T-helper 2 cell treated with Interferon-gamma antibody and Interleukin-4, amounts not matched to agents 5 μg/mL and 100 μg/mL, for 36 hours (primary cell): Measurements from ENCODE around the gene NFIX.

Experiments used
- DNase-seq: peaks from one replicate; pipeline ENCODE4 v3.0.0; 2021; ENCODE audit warnings: low spot score
- H3K27ac Mint-ChIP-seq: one replicate; pipeline ENCODE4 v1.8.0; 2021; ENCODE audit warnings: mild to moderate bottlenecking, mixed read lengths
- H3K27me3 Mint-ChIP-seq: one replicate; pipeline ENCODE4 v1.8.0; 2021; ENCODE audit warnings: low read depth, mixed read lengths
- H3K36me3 Mint-ChIP-seq: one replicate; pipeline ENCODE4 v1.8.0; 2021; ENCODE audit warnings: low read depth, mixed read lengths
- H3K4me1 Mint-ChIP-seq: one replicate; pipeline ENCODE4 v1.8.0; 2021; ENCODE audit warnings: low read depth, mixed read lengths
- H3K4me3 Mint-ChIP-seq: one replicate; pipeline ENCODE4 v1.8.0; 2022; ENCODE audit warnings: mild to moderate bottlenecking, moderate library complexity, mixed read lengths
- H3K9me3 Mint-ChIP-seq: one replicate; pipeline ENCODE4 v1.8.0; 2021; ENCODE audit warnings: mixed read lengths

The NFIX gene

GRCh38 chr19:13033244-13033643 lies 38.0 kb downstream of the NFIX start:
- Mint-ChIP-seq H3K4me1 (no peaks in the 10 kb centered on the region), H3K27ac (no peak overlapping the region), H3K4me3 (no peak overlapping the region), H3K9me3 (no peaks in the 10 kb centered on the region), H3K27me3 (peaks cover 3% of the 10 kb centered on the region), H3K36me3 (no peaks in the 10 kb centered on the region)
- no peak for DNase-seq

- H3K27me3 Mint-ChIP-seq = peaks cover under 1% of the 10 kb centered on the region
- H3K4me3 Mint-ChIP-seq = no peak overlapping the region
- peak; percentile 16 for DNase-seq
Measured at GRCh38 chr19:13033819-13034611, 38.7 kb downstream of the NFIX start.

DNA sequence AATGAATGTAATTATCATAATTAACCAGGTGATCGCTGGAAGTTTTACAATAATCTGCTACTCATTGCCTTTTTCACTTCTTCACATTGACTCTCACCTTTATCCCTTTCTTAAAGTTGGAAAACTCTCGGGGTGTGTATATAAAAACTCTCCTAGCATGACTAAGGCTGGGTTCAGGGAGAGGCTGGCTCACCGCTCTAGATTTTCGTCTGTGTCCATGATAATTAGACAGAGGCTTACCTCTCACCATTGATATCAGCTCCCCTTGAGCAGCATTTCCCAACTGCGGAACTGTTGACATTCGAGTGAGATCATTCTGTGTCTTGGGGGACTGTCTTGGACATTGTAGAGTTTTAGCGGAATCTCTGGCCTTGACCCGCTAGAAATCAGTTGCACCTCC lies 39.4 kb downstream of the NFIX start:
- no peak overlapping the region for H3K27ac Mint-ChIP-seq

More at GRCh38 chr19:13033819-13034611, 38.7 kb downstream of the NFIX start:
- no peaks in the 10 kb centered on the region for H3K9me3 Mint-ChIP-seq
- H3K4me1 Mint-ChIP-seq = no peaks in the 10 kb centered on the region
- H3K36me3 Mint-ChIP-seq = no peaks in the 10 kb centered on the region
- no peak overlapping the region for H3K27ac Mint-ChIP-seq

GRCh38 chr19:13035820-13036365 lies 40.6 kb downstream of the NFIX start:
- H3K4me3 Mint-ChIP-seq = no peak overlapping the region
- H3K27me3 Mint-ChIP-seq = no peaks in the 10 kb centered on the region

More for the DNA sequence above, 39.4 kb downstream of the NFIX start:
- Mint-ChIP-seq H3K4me3 (no peak overlapping the region), H3K4me1 (no peaks in the 10 kb centered on the region), H3K36me3 (no peaks in the 10 kb centered on the region), H3K9me3 (no peaks in the 10 kb centered on the region), H3K27me3 (no peaks in the 10 kb centered on the region)
- no peak for DNase-seq

DNA sequence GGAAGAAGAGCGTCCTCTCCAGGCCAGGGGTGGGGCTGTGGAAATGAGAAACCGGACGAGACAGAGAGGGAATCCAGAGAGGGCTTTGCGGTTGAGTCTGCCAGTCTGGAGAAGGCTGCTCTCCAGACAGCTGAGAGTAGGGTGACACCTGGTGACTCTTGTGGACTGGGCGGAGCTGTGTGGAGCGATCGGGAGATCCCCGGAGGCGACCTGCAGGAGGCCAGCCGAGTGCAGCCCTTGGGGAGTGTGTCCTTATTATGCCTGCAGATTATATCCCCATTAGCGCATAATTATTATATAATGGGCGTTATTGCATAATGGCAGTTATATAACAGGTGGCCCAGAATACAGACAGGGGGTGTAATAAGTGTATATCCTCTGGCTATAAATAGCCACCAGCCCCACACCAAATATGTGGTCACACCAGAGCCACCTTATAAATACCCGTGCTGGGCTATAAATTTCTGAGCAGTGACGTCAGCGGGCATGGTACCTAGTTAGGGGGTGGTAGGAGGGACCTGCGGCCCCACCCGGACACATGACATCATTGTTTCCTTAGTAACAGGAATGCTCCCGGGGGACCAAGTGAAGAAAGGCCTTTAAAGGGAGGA lies 41.2 kb downstream of the NFIX start:
- Mint-ChIP-seq H3K9me3 (no peaks in the 10 kb centered on the region), H3K36me3 (no peaks in the 10 kb centered on the region), H3K4me3 (no peak overlapping the region), H3K27ac (no peak overlapping the region), H3K27me3 (no peaks in the 10 kb centered on the region), H3K4me1 (no peaks in the 10 kb centered on the region)
- DNase-seq = no peak

More at GRCh38 chr19:13035820-13036365, 40.6 kb downstream of the NFIX start:
- Mint-ChIP-seq H3K9me3 (no peaks in the 10 kb centered on the region), H3K27ac (no peak overlapping the region), H3K4me1 (no peaks in the 10 kb centered on the region), H3K36me3 (no peaks in the 10 kb centered on the region)
- no peak for DNase-seq

DNA sequence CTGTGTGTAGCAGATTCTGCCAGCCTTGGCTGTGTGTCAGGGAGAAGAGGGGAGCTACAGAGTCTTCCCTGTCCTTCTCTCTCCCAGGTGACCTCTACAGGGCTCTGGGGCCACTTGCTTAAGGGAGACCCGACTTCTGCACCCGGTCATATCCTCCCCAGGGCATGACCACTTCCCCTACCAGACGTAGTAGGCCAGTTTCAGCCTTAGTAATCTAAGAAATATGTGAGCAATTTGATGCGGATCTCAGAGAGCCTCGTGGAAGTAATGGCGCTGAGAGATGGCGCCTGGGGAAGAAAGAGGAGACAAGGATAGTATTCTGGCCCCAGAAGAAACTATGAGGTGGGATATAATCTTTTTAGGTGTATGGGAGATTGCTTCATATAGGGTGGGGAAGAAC lies 41.9 kb downstream of the NFIX start:
- H3K4me3 Mint-ChIP-seq = no peak overlapping the region
- no peak for DNase-seq
- H3K27ac Mint-ChIP-seq = no peak overlapping the region
- H3K27me3 Mint-ChIP-seq = no peaks in the 10 kb centered on the region
- no peaks in the 10 kb centered on the region for H3K4me1 Mint-ChIP-seq
- no peaks in the 10 kb centered on the region for H3K36me3 Mint-ChIP-seq
- no peaks in the 10 kb centered on the region for H3K9me3 Mint-ChIP-seq

DNA sequence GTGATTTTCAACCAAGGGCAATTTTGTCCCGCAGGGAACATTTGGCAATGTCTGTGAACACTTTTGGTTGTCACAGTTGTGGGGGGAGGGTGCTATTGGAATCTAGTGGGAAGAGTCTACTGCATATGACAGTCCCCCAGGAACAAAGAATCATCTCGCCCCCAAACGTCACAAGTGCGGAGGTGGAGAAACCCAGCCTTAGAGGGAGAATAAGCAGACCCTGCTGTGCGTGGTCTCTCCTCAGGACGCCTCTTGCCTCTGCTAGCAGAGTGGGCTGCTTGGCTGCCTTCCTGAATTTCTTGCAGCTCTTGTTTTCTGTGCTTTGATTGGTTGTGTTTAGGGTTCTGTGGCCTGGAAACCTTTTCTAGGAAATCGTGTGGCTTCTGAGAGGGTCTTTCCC lies 42.5 kb downstream of the NFIX start:
- Mint-ChIP-seq H3K9me3 (no peaks in the 10 kb centered on the region), H3K27ac (no peak overlapping the region), H3K27me3 (no peaks in the 10 kb centered on the region), H3K36me3 (no peaks in the 10 kb centered on the region), H3K4me1 (no peaks in the 10 kb centered on the region), H3K4me3 (no peak overlapping the region)
- DNase-seq = no peak

DNA sequence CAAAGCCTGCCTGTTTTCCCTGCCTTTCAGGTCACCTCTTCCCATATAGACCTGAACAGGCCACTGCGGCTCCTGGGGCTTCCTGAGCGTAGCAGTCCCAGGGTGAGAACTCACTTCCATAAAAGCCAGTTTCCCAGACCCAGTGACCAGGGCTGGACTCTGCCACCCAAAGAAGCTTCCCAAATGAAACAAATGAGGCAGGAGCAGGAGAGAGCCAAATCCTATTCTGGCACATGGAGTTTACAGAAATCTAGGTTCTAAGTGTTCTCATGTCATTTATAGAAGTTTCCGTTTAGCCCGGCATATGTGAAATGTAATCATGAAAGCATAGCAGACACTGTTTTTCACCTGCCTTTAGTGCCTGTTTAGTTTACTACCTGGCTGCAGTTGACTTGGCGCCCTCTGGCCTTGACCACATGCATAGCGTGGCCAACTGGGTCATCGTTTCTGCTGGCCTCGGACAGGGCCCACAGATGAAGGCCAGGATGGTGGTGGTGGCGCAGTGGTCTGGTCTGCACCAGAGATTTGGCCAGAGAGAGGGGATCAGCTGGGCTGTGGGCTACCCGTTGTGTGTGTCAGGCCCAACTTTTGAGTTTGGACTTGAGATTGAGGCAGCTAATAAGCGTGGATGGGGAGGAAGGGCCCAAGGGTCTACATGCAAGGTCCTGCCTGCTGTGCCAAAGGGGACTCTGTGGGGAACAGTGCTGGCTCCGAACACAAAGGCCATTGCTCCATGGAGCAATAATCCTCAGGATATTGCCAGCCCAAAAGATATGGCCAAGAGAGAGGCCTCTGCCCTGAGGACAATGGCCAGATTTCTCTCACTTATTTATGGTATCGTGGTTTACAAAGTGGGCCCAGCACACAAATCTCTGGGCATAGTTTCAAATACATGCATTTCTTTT lies 43.3 kb downstream of the NFIX start:
- Mint-ChIP-seq H3K9me3 (no peaks in the 10 kb centered on the region), H3K36me3 (no peaks in the 10 kb centered on the region), H3K4me3 (no peak overlapping the region), H3K4me1 (no peaks in the 10 kb centered on the region), H3K27me3 (no peaks in the 10 kb centered on the region), H3K27ac (no peak overlapping the region)
- DNase-seq = no peak

DNA sequence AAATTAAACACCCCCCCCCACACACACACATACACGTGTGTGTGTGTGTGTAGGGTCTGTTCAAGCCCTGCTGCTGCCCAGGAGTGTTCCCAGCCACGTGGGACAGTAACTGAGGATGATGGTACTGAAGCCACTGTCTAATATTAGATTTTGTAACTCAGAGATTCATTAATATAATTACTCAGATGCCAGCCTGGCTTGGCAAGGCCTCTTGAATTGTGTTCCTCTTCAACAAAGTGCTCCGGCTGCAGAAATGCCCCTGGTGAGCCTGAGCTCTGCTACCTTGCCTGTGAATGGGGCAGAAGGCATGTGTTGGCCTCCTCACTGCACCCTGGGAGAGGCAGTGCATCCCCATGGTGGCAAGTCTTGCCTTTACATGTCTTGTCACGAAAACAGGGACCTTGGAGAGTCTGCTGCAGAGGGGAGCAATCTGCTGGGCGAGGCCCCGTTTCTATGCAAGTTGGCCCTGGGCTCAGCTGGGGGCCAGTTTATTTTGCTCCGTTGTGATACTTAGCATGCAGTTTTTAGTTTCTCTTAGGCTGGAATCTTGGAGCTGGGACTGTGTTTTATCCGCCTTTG lies 44.0 kb downstream of the NFIX start:
- no peak overlapping the region for H3K27ac Mint-ChIP-seq
- H3K4me3 Mint-ChIP-seq = no peak overlapping the region
- DNase-seq = no peak
- H3K4me1 Mint-ChIP-seq = peaks cover 2% of the 10 kb centered on the region
- H3K9me3 Mint-ChIP-seq = no peaks in the 10 kb centered on the region
- no peaks in the 10 kb centered on the region for H3K27me3 Mint-ChIP-seq
- H3K36me3 Mint-ChIP-seq = no peaks in the 10 kb centered on the region

- Mint-ChIP-seq H3K27me3 (no peaks in the 10 kb centered on the region), H3K4me3 (no peak overlapping the region), H3K4me1 (peaks cover 2% of the 10 kb centered on the region), H3K9me3 (no peaks in the 10 kb centered on the region), H3K27ac (no peak overlapping the region), H3K36me3 (no peaks in the 10 kb centered on the region)
- no peak for DNase-seq
Measured at GRCh38 chr19:13040232-13040947, 45.1 kb downstream of the NFIX start.

GRCh38 chr19:13040948-13041292 lies 45.6 kb downstream of the NFIX start:
- Mint-ChIP-seq H3K4me3 (no peak overlapping the region), H3K9me3 (no peaks in the 10 kb centered on the region), H3K36me3 (no peaks in the 10 kb centered on the region), H3K27ac (no peak overlapping the region), H3K27me3 (no peaks in the 10 kb centered on the region), H3K4me1 (peaks cover 2% of the 10 kb centered on the region)
- DNase-seq = no peak

DNA sequence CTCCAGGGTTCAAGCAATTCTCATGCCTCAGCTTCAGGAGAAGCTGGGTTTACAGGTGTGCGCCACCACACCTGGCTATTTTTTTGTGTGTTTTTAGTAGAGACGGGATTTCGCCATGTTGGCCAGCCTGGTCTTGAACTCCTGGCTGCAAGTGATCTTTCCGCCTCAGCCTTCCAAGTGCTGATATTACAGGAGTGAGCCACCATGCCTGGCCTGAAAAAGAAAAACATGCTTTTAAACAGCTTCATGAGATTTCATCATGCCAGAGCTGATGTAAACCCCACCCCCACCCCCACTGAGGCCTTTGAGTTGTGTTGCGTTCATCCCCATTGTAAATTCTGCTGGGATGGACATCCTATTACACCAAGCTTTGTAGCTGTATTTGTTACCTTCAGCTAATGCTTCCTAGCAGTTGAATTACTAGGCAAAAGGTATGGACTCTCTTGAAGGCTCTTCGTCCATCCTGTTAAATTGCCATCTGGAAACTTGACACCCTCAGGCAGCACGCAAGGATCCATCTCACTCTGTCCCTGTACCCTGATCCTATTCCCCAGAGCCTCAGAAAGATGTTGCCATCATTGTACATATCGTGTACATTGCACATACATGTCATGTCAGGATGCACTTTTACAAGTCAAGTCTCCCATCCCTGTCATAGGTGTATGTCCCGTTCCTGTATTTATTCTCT lies 47.3 kb downstream of the NFIX start:
- peaks cover 2% of the 10 kb centered on the region for H3K4me1 Mint-ChIP-seq
- no peaks in the 10 kb centered on the region for H3K9me3 Mint-ChIP-seq
- no peak overlapping the region for H3K27ac Mint-ChIP-seq
- no peak overlapping the region for H3K4me3 Mint-ChIP-seq
- no peak for DNase-seq
- H3K27me3 Mint-ChIP-seq = peaks cover 3% of the 10 kb centered on the region
- no peaks in the 10 kb centered on the region for H3K36me3 Mint-ChIP-seq

GRCh38 chr19:13043285-13043684 lies 48.0 kb downstream of the NFIX start:
- Mint-ChIP-seq H3K4me3 (no peak overlapping the region), H3K27me3 (peaks cover 3% of the 10 kb centered on the region)

More at GRCh38 chr19:13043285-13043684, 48.0 kb downstream of the NFIX start:
- Mint-ChIP-seq H3K4me1 (peaks cover 2% of the 10 kb centered on the region), H3K9me3 (no peaks in the 10 kb centered on the region), H3K36me3 (no peaks in the 10 kb centered on the region), H3K27ac (no peak overlapping the region)
- no peak for DNase-seq
